GM23338 (cell line): Measurements from ENCODE around the gene UVRAG. TPM values are rescaled to one million over a fixed set of nuclear protein-coding genes. Genes with fewer than 3 reads are reported as not detected.

Experiments used
- ATAC-seq: fragments of 200-7000 bp; cut with Tn5 transposase; 3 replicates; pipeline ENCODE4 v1.9.1; 2020
- DNase-seq: peaks from one replicate; pipeline ENCODE4 v3.0.0-alpha.2; 2015; ENCODE audit warnings: low spot score
- H2AFZ ChIP-seq: fragments of 200-600 bp; sonication (generic); 2 replicates; pipeline ENCODE4 v1.8.0; 2016; ENCODE audit warnings: antibody characterized with exemption, mild to moderate bottlenecking, moderate library complexity
- H3F3A ChIP-seq: fragments of 200-600 bp; sonication (generic); replicated peaks from 2 replicates; pipeline ENCODE4 v1.8.0; 2017; ENCODE audit warnings: antibody characterized with exemption, mixed run types, low read depth
- H3K27ac ChIP-seq: fragments of 200-600 bp; sonication (generic); 2 replicates; pipeline ENCODE4 v1.6.1; 2016; ENCODE audit warnings: low read depth
- H3K27me3 ChIP-seq: fragments of 200-600 bp; sonication (generic); 2 replicates; pipeline ENCODE4 v1.8.0; 2016; ENCODE audit warnings: mild to moderate bottlenecking, mixed run types, moderate library complexity; ENCODE audit not compliant: insufficient read depth
- H3K36me3 ChIP-seq: fragments of 200-600 bp; sonication (generic); 2 replicates; pipeline ENCODE4 v1.8.0; 2016; ENCODE audit warnings: mild to moderate bottlenecking; ENCODE audit not compliant: insufficient read depth
- H3K4me1 ChIP-seq: fragments of 200-600 bp; sonication (generic); 2 replicates; pipeline ENCODE4 v1.8.0; 2016; ENCODE audit warnings: mild to moderate bottlenecking, moderate library complexity; ENCODE audit not compliant: insufficient read depth
- H3K4me2 ChIP-seq: fragments of 200-600 bp; sonication (generic); 2 replicates; pipeline ENCODE4 v1.7.1; 2017; ENCODE audit warnings: mixed run types
- H3K4me3 ChIP-seq: fragments of 200-600 bp; sonication (generic); 2 replicates; pipeline ENCODE4 v1.6.1; 2016; ENCODE audit warnings: mixed run types
- H3K79me2 ChIP-seq: fragments of 200-600 bp; sonication (generic); replicated peaks from 2 replicates; pipeline ENCODE4 v1.8.0; 2017; ENCODE audit warnings: mild to moderate bottlenecking; ENCODE audit not compliant: insufficient read depth
- H3K9me2 ChIP-seq: fragments of 200-600 bp; sonication (generic); 2 replicates; pipeline ENCODE4 v1.8.0; 2017; ENCODE audit not compliant: insufficient read depth
- H4K20me1 ChIP-seq: fragments of 200-600 bp; sonication (generic); replicated peaks from 2 replicates; pipeline ENCODE4 v1.8.0; 2017; ENCODE audit warnings: mild to moderate bottlenecking; ENCODE audit not compliant: insufficient read depth
- H3K27ac Mint-ChIP-seq: 2 replicates; pipeline ENCODE4 v1.8.0; 2020; ENCODE audit warnings: inconsistent platforms, mild to moderate bottlenecking, moderate library complexity, mixed read lengths
- H3K27me3 Mint-ChIP-seq: 3 replicates; pipeline ENCODE4 v1.8.0; 2022; ENCODE audit warnings: low read depth, mild to moderate bottlenecking, moderate library complexity, mixed read lengths, inconsistent platforms; ENCODE audit not compliant: insufficient read depth, poor library complexity
- H3K36me3 Mint-ChIP-seq: 3 replicates; pipeline ENCODE4 v1.8.0; 2021; ENCODE audit warnings: low read depth, mild to moderate bottlenecking, inconsistent platforms, moderate library complexity, mixed read lengths
- H3K4me1 Mint-ChIP-seq: 3 replicates; pipeline ENCODE4 v1.8.0; 2020; ENCODE audit warnings: mild to moderate bottlenecking, inconsistent platforms, mixed read lengths
- H3K4me3 Mint-ChIP-seq: 3 replicates; pipeline ENCODE4 v1.8.0; 2021; ENCODE audit warnings: moderate library complexity, mild to moderate bottlenecking, inconsistent platforms, mixed read lengths
- H3K9me3 Mint-ChIP-seq: 3 replicates; pipeline ENCODE4 v1.8.0; 2020; ENCODE audit warnings: moderate library complexity, mild to moderate bottlenecking, inconsistent platforms, mixed read lengths
- CREB1 ChIP-seq: fragments of 250-450 bp; sonication (Bioruptor Pico); IDR thresholded peaks from 2 replicates; pipeline ENCODE4 v1.5.0; 2020; ENCODE audit warnings: low read depth, mild to moderate bottlenecking, moderate library complexity
- EZH2phosphoT487 ChIP-seq: fragments of 200-600 bp; sonication (generic); IDR thresholded peaks from one replicate; pipeline ENCODE4 v1.8.1; 2018; ENCODE audit warnings: antibody characterized with exemption; ENCODE audit not compliant: unreplicated experiment
- JUNB ChIP-seq: IDR thresholded peaks from one replicate; pipeline ENCODE4 v1.6.1; 2016; ENCODE audit warnings: antibody characterized with exemption; ENCODE audit not compliant: unreplicated experiment
- REST ChIP-seq: IDR thresholded peaks from one replicate; pipeline ENCODE4 v1.6.1; 2018; ENCODE audit warnings: antibody characterized with exemption; ENCODE audit not compliant: unreplicated experiment
- STAT1 ChIP-seq: IDR thresholded peaks from one replicate; pipeline ENCODE4 v1.6.1; 2016; ENCODE audit warnings: antibody characterized with exemption; ENCODE audit not compliant: unreplicated experiment
- ZNF114 ChIP-seq: fragments of 250-450 bp; sonication (Bioruptor Pico); IDR thresholded peaks from 2 replicates; pipeline ENCODE4 v1.5.0; 2020; ENCODE audit warnings: mild to moderate bottlenecking, moderate library complexity
- ZNF331 ChIP-seq: fragments of 250-450 bp; sonication (Bioruptor Pico); IDR thresholded peaks from 2 replicates; pipeline ENCODE4 v1.5.0; 2020; ENCODE audit warnings: low read depth, mild to moderate bottlenecking, moderate library complexity
- ZNF462 ChIP-seq: fragments of 250-450 bp; sonication (Bioruptor Pico); IDR thresholded peaks from 2 replicates; pipeline ENCODE4 v1.5.0; 2020; ENCODE audit warnings: mild to moderate bottlenecking, moderate library complexity
- polyA plus RNA-seq: library from polyadenylated mRNA; unstranded; fragments of >200 nt; fragmentation: Nextera tagmentation; extraction: Ambion mirVana; gene quantifications from 2 replicates; pipeline ENCODE4 v1.2.1, GENCODE V29; 2016
- total RNA-seq: library from RNA; depleted of rRNA; stranded (reverse); fragments of >200 nt; shearing (Covaris generic); gene quantifications from 2 replicates; pipeline ENCODE4 v1.2.3, GENCODE V29; 2014

UVRAG gene
- total and polyA plus RNA-seq, 2 experiments from 2014 or later, result 15.3 to 17.4 TPM

GRCh38 chr11:76152741-76153570 is 337.9 kb downstream of the UVRAG start:
- Histone ChIP-seq H3K27ac (no peak overlapping the region), H3K27me3 (peaks cover 13% of the 10 kb centered on the region; the same call in 1 of the 2 replicates), H3K4me1 (peaks cover 10% of the 10 kb centered on the region), H3K9me2 (no peaks in the 10 kb centered on the region), H4K20me1 (no peaks in the 10 kb centered on the region), H3K36me3 (no peaks in the 10 kb centered on the region), H2AFZ (peak overlapping the region; percentile 99), H3K79me2 (no peaks in the 10 kb centered on the region), H3K4me3 (peak overlapping the region; percentile 64), H3K4me2 (peak overlapping the region; percentile 86), H3F3A (no peaks in the 10 kb centered on the region)
- peaks cover 14% of the 10 kb centered on the region for H3K4me1 Mint-ChIP-seq
- DNase-seq, result no peak
- peak overlapping the region; percentile 67 for H3K4me3 Mint-ChIP-seq
- H3K9me3 Mint-ChIP-seq, result no peaks in the 10 kb centered on the region
- TF ChIP-seq ZNF331 (CRISPR knock-in tag) (no peak), CREB1 (CRISPR knock-in tag) (no peak), ZNF462 (CRISPR knock-in tag) (no peak), ZNF114 (CRISPR knock-in tag) (no peak), JUNB (no peak), REST (no peak), STAT1 (no peak), EZH2phosphoT487 (no peak)
- ATAC-seq, result peak; percentile 45
- no peak overlapping the region for H3K27ac Mint-ChIP-seq
- H3K27me3 Mint-ChIP-seq, result peaks cover 32% of the 10 kb centered on the region
- no peaks in the 10 kb centered on the region; the same call in 2 of the 3 replicates for H3K36me3 Mint-ChIP-seq
